Naive B cell (primary cell): ENCODE measurements around the gene TANGO2. TPM values are rescaled to one million over a fixed set of nuclear protein-coding genes. Genes with fewer than 3 reads are reported as not detected.

ENCODE experiments used
- ATAC-seq, 2 donors: fragments of 150-1000 bp; cut with Tn5 transposase; 2 replicates each; pipeline ENCODE4 v1.10.0; 2021; ENCODE audit warnings: low read depth in 2 of 2, mild to moderate bottlenecking in 2 of 2, moderate library complexity in 2 of 2
- DNase-seq: peaks from one replicate; pipeline ENCODE4 v3.0.0; 2022
- H3K27ac Mint-ChIP-seq, 6 donors: one replicate each; pipeline ENCODE4 v1.8.0; 2020 to 2022; ENCODE audit warnings: mild to moderate bottlenecking in 6 of 6, mixed read lengths in 6 of 6, moderate library complexity in 5 of 6, inconsistent platforms in 2 of 6
- H3K27me3 Mint-ChIP-seq, 3 donors: one replicate each; pipeline ENCODE4 v1.8.0; 2021 to 2022; ENCODE audit warnings: mixed read lengths in 3 of 3, mild to moderate bottlenecking in 1 of 3
- H3K36me3 Mint-ChIP-seq, 2 donors: one replicate each; pipeline ENCODE4 v1.8.0; 2020 to 2022; ENCODE audit warnings: mixed read lengths in 2 of 2, inconsistent platforms in 1 of 2, mild to moderate bottlenecking in 1 of 2
- H3K4me1 Mint-ChIP-seq, 3 donors: one replicate each; pipeline ENCODE4 v1.8.0; 2020 to 2022; ENCODE audit warnings: mixed read lengths in 3 of 3, inconsistent platforms in 1 of 3, mild to moderate bottlenecking in 1 of 3, moderate library complexity in 1 of 3
- H3K4me3 Mint-ChIP-seq, 8 donors: one replicate each; pipeline ENCODE4 v1.8.0; 2020 to 2022; ENCODE audit warnings: mild to moderate bottlenecking in 8 of 8, mixed read lengths in 8 of 8, moderate library complexity in 8 of 8, inconsistent platforms in 2 of 8
- H3K9me3 Mint-ChIP-seq, 7 donors: one replicate each; pipeline ENCODE4 v1.8.0; 2020 to 2022; ENCODE audit warnings: mixed read lengths in 7 of 7, mild to moderate bottlenecking in 5 of 7, inconsistent platforms in 2 of 7, moderate library complexity in 1 of 7
- polyA plus RNA-seq, 6 donors: library from polyadenylated mRNA; unstranded; fragments of 300-500 nt; fragmentation: Illumina TruSeq; gene quantifications; one replicate each; pipeline ENCODE4 v1.2.3, GENCODE V29; 2021; ENCODE audit warnings: low read depth in 6 of 6

TANGO2 gene, protein sequence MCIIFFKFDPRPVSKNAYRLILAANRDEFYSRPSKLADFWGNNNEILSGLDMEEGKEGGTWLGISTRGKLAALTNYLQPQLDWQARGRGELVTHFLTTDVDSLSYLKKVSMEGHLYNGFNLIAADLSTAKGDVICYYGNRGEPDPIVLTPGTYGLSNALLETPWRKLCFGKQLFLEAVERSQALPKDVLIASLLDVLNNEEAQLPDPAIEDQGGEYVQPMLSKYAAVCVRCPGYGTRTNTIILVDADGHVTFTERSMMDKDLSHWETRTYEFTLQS
- 10 to 100 TPM; 24.3 to 46.1 (median 34.6) TPM for polyA plus RNA-seq

DNA sequence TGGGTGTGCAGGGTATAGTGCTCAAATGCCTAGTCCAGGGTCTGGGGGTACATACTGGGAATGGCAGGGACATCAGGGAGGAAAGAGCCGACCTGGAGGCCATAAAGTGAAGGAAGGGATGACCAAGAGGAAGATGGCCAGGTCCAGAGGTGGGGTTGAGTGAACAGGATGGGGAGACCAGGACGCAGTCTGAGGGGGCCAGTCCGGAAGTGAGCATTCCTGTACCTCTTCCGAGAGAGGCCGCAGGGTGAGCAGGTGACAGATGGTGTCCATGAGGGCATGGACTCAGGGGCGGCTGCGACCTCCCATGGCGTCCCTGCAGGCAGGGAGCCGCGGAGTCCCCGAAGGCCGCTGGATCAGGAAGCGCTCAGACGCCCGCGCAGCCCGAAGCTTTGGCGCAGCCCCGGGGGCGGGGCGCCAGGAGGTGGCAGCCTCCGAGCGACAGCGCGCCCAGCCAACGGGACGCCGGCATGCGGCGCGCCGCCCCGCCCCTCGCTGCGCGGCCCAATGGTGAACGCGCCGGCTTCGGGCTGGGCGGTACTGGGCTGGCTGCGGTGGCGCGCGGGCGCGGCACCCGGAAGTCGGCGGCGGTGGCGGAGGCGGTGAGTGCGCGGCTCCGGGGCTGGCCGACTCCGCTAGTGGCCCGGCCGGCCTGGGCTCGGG, at the start of gene TANGO2:
TANGO2 (plus strand) TSS at position 578 of the 663 bp plus-strand sequence. CDS start 15,689 bp downstream, outside the sequence.
- H3K27ac Mint-ChIP-seq = peak within 1 kb of the TSS; percentile 77 to 95 (median 88)
- ATAC-seq (peak; percentile 84 to 86), DNase-seq (peak; percentile 94)
- H3K4me3 Mint-ChIP-seq = peak within 1 kb of the TSS; percentile 78 to 98 (median 95)
- H3K4me1 Mint-ChIP-seq = peaks cover 40 to 58% (median 51%) of the 10 kb centered on the region in 3 donors
- H3K36me3 Mint-ChIP-seq = no peaks in the 10 kb centered on the region
- H3K27me3 Mint-ChIP-seq = no peaks in the 10 kb centered on the region
- no peaks in the 10 kb centered on the region for H3K9me3 Mint-ChIP-seq

DNA sequence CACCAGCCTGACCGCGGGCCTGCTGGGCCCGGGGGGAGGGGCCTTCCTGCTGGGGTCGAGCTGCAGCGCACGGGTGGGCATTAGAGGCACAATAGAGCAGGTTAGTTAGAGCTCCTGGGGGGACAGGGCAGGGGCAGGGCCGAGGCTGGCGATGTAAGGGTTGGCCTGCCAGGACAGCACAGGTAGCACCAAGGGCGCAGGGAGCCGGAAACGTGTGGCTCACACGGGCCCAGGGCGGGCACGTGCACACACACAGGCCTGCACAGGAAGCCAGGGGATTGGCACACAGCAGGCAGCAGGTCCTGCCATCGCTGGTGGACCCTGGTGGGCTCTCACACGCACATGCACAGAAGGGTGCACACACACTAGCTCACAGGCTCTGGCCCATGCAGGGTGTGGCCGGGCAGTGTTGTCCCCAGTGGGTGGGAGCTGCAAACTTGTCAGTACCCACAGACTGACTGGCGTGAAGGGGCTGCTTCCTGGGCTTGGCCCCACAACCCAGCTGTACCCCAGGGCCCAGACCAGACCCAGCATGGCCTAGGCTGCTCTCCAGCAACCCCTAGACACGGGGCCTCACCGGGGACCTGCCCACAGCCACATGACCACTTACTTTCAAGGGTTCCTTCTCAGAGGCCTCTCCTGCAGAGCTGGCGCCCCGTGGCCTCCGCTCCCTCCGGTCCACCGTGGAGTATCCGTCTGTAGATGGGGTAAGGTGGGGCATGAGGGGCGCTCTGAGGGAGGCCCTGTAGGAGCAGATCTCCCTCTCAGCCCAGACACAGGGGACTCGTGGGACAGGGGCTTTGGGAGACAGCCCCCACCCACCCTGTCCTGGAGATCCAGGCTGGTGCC, 49.4 kb upstream of the TANGO2 start:
- Mint-ChIP-seq H3K36me3 (no peaks in the 10 kb centered on the region), H3K9me3 (peaks cover 0 to 1% (median 0%) of the 10 kb centered on the region in 7 donors), H3K27ac (no peak overlapping the region), H3K4me3 (no peak overlapping the region), H3K4me1 (peaks cover 14 to 27% (median 18%) of the 10 kb centered on the region in 3 donors), H3K27me3 (peaks cover 0 to 13% (median 0%) of the 10 kb centered on the region in 3 donors)
- ATAC-seq (no peak), DNase-seq (no peak)

DNA sequence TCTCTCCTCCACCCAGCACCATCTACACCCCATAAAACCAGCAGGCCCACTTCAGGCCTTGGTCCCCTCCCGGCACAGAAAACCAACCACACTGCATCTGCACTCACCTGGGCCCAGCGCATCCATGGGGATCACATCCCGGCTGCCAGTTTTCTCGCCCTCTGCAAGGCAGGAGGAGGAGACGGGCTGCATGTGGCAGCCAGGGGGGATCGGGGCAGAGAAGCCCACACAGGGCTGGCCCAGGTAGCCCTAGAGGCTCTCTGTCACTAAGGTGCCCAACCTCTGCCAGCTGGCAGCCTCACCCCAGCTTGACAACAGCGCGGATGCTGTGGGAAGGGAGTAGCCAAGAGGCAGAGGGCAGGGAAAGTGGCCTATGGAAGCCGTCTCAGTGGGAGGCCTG, 48.7 kb upstream of the TANGO2 start:
- H3K4me3 Mint-ChIP-seq = no peak overlapping the region
- ATAC-seq (no peak), DNase-seq (no peak)
- no peaks in the 10 kb centered on the region for H3K36me3 Mint-ChIP-seq
- peaks cover 0 to 13% (median 0%) of the 10 kb centered on the region in 3 donors for H3K27me3 Mint-ChIP-seq
- H3K4me1 Mint-ChIP-seq = peaks cover 14 to 27% (median 18%) of the 10 kb centered on the region in 3 donors
- peaks cover 0 to 1% (median 0%) of the 10 kb centered on the region in 7 donors for H3K9me3 Mint-ChIP-seq
- H3K27ac Mint-ChIP-seq = no peak overlapping the region

DNA sequence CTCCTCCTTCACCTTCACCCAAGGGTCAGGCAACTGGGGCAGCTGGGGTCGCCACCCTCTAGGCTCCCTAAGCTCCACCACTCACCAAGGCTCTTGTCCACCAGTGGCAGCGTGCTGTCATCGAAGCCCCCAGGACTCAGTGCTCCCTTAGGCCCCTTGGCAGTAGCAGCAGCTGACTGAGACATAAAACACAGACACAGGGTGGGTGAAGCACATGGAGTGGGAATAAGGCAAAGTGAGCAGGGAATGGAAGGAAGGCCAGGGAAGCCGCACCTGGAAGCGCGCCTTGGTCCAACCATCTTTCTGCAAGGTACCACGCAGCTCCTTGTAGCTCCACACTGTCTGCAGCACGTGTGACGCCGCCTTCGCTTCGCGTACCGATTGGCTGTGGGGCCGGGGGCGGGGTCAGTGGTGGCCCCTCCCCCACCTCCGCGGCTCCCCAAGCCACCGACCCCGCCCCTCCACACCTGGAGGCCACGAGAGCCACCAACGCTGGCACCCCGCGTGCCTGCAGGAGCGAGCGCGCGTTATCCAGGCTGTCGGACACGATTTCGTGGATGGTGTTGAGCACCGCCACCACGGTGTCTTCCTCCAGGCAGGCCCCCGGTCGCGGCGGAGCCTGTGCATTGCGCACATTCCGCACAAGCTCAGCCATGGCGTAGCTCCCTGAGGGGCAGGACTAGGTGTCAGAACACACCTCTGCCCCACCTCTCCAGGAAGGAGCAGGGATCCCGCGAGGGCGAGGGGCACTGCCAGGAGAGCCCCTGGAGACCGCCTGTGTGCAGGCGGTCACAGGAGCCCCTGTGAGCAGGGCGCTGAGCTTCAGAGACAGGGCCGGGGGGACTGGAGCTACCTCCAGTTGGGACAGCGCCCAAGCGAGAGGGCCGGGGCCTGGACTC, 48.0 kb upstream of the TANGO2 start:
- no peak overlapping the region for H3K27ac Mint-ChIP-seq

DNA sequence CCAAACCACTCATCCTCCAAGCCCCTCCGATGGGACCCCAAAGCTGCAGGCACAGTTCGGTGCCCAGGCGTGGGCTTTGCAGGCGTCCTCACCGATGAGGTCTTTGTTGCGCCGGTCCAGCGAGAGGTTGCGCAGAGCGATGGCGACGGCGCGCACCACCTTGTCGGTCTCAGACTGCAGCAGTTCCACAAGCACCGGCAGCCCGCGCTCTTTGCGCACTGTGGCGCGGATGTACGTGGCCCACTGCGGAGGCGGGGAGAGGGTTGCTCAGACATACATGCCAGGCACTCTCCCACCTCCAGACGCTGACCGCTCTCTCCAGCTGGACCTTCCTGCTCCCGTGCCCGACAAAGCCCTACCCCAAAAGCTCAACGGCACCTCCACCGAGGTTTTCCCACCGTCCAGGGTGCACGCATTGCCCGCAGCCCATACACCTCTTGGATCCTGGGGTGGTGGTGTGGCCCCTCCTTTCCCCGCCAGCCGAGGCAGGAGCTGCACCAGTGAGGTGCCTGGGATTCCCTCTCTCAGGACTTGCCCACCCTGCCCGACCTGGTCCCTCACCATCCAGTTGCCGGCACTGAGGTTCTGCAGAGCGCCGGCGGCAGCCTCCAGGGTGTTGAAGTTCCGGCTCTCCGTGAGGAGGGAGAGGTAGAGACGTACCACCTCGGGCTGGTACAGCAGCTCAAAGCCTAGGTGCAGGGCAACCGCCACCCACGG, 47.2 kb upstream of the TANGO2 start:
- H3K27ac Mint-ChIP-seq = no peak overlapping the region
- no peak for DNase-seq
- H3K36me3 Mint-ChIP-seq = no peaks in the 10 kb centered on the region
- peaks cover 14 to 27% (median 18%) of the 10 kb centered on the region in 3 donors for H3K4me1 Mint-ChIP-seq
- H3K9me3 Mint-ChIP-seq = peaks cover 0 to 1% (median 0%) of the 10 kb centered on the region in 7 donors
- no peak for ATAC-seq
- H3K4me3 Mint-ChIP-seq = peak overlapping the region in 1 of 8 donors; percentile 41
- H3K27me3 Mint-ChIP-seq = peaks cover 0 to 13% (median 0%) of the 10 kb centered on the region in 3 donors

More for the DNA sequence above, 48.0 kb upstream of the TANGO2 start:
- no peaks in the 10 kb centered on the region for H3K36me3 Mint-ChIP-seq
- ATAC-seq (no peak), DNase-seq (no peak)
- H3K4me3 Mint-ChIP-seq = no peak overlapping the region
- peaks cover 14 to 27% (median 18%) of the 10 kb centered on the region in 3 donors for H3K4me1 Mint-ChIP-seq
- peaks cover 0 to 13% (median 0%) of the 10 kb centered on the region in 3 donors for H3K27me3 Mint-ChIP-seq
- H3K9me3 Mint-ChIP-seq = peaks cover 0 to 1% (median 0%) of the 10 kb centered on the region in 7 donors

DNA sequence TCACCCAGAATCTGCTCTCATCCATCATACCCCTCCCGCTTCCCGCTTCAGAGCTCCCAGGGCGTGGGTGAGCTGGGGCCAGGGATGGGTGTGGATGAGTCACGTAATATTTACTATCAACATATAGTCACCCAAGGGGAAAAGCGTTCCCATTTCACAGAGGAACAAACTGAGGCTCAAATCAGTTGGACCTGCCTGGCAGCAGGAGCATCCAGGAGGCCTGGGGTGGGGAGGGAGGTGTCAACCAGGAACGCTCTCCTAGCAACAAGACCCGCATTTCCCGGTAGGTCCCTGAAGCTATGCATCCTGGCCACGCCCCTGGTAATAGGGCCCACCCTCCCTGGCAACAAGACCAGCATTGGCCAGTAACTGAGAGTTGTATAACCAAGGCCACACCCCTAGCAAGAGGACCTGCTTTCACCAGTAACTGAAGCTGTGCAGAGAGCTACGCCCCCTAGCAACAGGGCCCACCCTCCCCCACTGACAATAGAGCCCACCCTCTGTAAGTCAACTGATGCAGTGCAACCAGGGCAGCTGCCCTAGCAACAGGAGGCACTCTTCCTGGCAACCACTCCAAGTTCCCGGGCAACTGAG, 46.5 kb upstream of the TANGO2 start:
- H3K27me3 Mint-ChIP-seq = peaks cover 0 to 13% (median 0%) of the 10 kb centered on the region in 3 donors
- peaks cover 14 to 27% (median 18%) of the 10 kb centered on the region in 3 donors for H3K4me1 Mint-ChIP-seq
- peak overlapping the region in 1 of 6 donors; percentile 53 for H3K27ac Mint-ChIP-seq
- no peaks in the 10 kb centered on the region for H3K36me3 Mint-ChIP-seq
- peaks cover 0 to 1% (median 0%) of the 10 kb centered on the region in 7 donors for H3K9me3 Mint-ChIP-seq
- ATAC-seq = peak; percentile 53 to 62
- no peak overlapping the region for H3K4me3 Mint-ChIP-seq
- no peak for DNase-seq

DNA sequence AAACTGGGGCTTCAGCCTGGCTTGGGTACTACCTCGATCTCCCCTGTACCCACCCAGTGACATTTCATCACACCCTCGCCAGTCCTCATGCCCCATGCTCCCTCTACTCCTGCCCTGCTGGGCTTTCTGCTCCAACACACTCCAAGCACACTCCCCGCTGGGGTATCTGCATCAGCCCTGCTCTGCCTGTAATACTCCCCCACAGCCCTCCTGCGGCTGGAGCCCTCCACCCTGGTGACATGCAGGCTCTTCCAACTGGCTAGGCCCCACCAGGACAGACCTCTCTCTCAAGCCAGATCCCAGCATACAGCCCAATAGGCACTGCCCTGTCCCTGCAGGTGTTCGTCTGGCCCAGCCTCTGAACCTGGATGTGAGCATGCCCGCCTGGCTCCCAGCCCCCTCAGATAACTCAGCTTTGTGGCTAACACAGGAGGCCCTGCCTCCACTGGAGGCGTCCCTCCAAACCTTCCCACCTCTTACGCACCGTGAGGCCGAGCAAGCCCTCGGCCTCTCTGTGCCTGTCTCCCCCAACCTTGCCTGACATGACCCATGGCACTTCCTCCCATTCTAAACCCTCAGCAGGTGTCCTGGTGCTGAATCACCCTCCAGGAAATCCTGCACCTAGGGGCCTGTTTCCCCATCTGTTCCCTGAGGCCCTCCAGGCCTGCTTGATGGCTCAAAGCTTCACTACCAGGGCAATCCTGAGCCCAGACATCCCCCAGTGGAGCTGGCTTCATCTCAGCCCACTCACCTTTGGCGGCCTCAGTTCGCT, 45.8 kb upstream of the TANGO2 start:
- peaks cover 0 to 13% (median 0%) of the 10 kb centered on the region in 3 donors for H3K27me3 Mint-ChIP-seq
- H3K36me3 Mint-ChIP-seq = no peaks in the 10 kb centered on the region
- DNase-seq = no peak
- H3K4me3 Mint-ChIP-seq = peak overlapping the region in 1 of 8 donors; percentile 79
- H3K4me1 Mint-ChIP-seq = peaks cover 14 to 27% (median 18%) of the 10 kb centered on the region in 3 donors
- ATAC-seq = no peak
- peaks cover 0 to 1% (median 0%) of the 10 kb centered on the region in 7 donors for H3K9me3 Mint-ChIP-seq
- H3K27ac Mint-ChIP-seq = peak overlapping the region in 3 of 6 donors; percentile 38 to 63 (median 53)

DNA sequence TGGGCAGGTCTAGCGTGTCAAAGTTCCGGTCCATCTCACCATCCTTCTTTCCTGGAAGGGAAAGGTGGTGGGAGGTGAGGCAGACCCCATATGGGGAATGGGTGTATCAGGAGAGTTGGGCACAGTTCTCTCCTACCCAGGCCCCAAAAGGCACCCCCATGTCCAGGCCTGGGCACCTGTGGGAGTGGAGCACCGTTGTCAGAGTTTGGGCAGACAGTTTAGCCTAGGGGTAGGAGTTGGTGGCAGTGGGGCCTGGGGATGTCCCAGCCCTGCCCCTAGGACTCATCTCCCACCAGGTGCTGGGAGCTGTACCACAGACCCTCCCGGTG, 45.2 kb upstream of the TANGO2 start:
- ATAC-seq = no peak

DNA sequence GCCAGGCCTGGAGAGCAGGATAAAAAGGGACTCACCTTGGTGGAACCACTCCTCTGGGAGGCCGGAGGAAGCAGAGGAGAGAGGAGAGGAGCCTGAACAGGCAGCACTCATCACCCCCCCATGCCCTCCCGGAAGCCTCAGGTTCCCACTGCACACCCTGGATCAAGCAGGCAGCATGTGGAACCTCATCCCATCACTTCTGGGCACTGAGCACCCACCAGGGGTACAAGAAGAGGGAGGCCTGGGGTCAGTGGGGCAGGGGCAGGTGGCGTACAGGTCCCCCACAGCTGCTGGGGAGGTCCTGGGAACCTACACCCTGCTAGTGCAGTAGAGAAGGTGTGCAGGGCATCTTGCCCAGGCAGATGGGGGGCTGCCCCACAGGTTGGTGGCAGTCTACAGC, 44.2 kb upstream of the TANGO2 start:
- H3K4me3 Mint-ChIP-seq = no peak overlapping the region

More for the DNA sequence above, 45.2 kb upstream of the TANGO2 start:
- Mint-ChIP-seq H3K4me3 (no peak overlapping the region), H3K27ac (peak overlapping the region in 2 of 6 donors; percentile 3 to 53), H3K4me1 (peaks cover 13 to 23% (median 14%) of the 10 kb centered on the region in 3 donors), H3K27me3 (peaks cover 0 to 13% (median 0%) of the 10 kb centered on the region in 3 donors), H3K9me3 (peaks cover 0 to 1% (median 0%) of the 10 kb centered on the region in 7 donors), H3K36me3 (no peaks in the 10 kb centered on the region)
- DNase-seq = no peak

DNA sequence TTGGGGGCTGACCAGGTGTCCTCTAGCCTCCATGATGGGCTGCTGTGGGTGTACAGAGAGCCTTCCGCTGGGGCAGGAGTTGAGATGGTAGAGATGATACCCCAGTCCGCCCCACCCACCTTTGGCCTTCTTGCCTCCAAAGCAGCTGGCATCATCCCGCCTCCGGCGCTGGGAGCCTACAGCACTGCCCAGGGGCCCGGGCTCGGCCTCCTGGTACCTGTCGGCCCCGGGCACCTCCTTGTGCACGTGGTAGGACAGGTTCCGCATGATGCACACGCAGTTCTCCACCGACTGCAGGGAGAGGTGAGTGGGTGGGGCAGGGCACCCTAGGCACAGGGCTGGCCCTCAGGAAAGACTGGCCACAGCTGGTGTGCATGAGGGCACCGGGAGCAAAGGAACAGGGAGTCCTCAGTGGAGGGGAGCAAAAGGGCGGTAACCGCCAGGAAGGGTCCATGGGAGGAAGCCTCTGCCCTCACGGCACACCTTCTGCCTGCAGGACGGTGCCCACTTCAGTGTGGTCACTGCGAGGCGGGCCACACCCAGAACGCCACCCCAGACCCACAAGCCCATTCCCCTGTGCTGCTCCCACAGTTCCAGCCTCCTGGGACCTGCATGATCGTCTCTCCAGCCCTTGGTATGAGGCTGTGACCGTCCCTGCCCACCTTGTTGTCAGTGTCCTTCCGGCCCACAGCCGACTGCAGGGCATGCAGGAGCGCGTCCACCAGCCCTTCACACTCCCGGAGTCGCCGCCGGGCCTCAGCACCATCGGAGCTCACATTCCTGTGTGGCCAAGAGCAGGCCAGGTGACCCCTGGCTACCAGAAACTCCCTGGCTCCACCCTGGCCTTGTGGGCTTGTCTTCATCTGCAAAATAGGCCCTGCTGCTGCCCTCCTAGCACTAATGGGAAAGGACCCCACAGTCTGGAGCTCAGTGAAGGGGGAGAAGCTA, 43.3 kb upstream of the TANGO2 start:
- H3K4me1 Mint-ChIP-seq = peaks cover 9 to 15% (median 9%) of the 10 kb centered on the region in 3 donors
- no peak overlapping the region for H3K27ac Mint-ChIP-seq

More for the DNA sequence above, 44.2 kb upstream of the TANGO2 start:
- Mint-ChIP-seq H3K36me3 (no peaks in the 10 kb centered on the region), H3K9me3 (peaks cover 0 to 1% (median 0%) of the 10 kb centered on the region in 7 donors), H3K4me1 (peaks cover 9 to 20% (median 9%) of the 10 kb centered on the region in 3 donors), H3K27ac (no peak overlapping the region), H3K27me3 (peaks cover 0 to 13% (median 0%) of the 10 kb centered on the region in 3 donors)
- ATAC-seq (no peak), DNase-seq (no peak)

More for the DNA sequence above, 43.3 kb upstream of the TANGO2 start:
- no peak overlapping the region for H3K4me3 Mint-ChIP-seq
- no peak for DNase-seq
- H3K9me3 Mint-ChIP-seq = peaks cover 0 to 1% (median 0%) of the 10 kb centered on the region in 7 donors
- H3K36me3 Mint-ChIP-seq = no peaks in the 10 kb centered on the region
- peaks cover 0 to 13% (median 4%) of the 10 kb centered on the region in 3 donors for H3K27me3 Mint-ChIP-seq
- ATAC-seq = no peak
